Measurements from ENCODE around the gene RAPGEF4.

DNA sequence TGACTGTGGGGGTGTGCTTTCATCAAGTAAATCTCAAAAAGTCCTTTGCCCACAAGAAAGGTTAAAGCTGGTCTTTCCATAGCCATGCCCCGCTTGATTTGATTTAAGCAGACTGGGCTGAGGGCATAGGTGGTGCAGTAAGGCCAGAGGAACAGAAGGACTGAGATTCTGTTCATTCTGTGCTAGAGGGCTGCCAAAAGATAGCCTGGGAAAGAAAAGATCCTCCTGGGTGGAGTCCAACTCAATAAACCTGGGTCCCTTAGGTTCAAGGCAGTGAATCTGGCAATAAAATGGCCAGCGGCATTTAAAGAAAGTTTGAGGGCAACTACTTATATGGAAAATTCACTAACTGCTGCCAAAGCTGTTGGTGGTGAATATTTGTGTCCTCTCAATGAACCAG lies 280.8 kb downstream of the RAPGEF4 start:
- TF ChIP-seq TAF1 (IDR thresholded peaks at IDR 0.05; ENCODE audit: low read depth, low read length) (no peak), SIN3A (conservative IDR thresholded peaks at IDR 0.05 in 1 of 2, IDR thresholded peaks at IDR 0.05 in 1 of 2; ENCODE audit: low read depth in 1 of 2, low read length in 2 of 2) (no peak), CTCF (IDR thresholded peaks at IDR 0.05; ENCODE audit: control extremely low read depth in 1 of 3, insufficient read depth in 1 of 3, low read depth in 1 of 3, low read length in 3 of 3) (no peak), POLR2A (IDR thresholded peaks at IDR 0.05; ENCODE audit: control extremely low read depth in 1 of 2, low read depth in 2 of 2, low read length in 2 of 2) (no peak), RXRA (IDR thresholded peaks at IDR 0.05; ENCODE audit: insufficient read depth, low read depth, low read length) (no peak), EP300 (IDR thresholded peaks at IDR 0.05; ENCODE audit: borderline replicate concordance in 1 of 2, low read depth in 2 of 2, low read length in 2 of 2) (no peak)
- TF ChIP-seq, protein P1, sequence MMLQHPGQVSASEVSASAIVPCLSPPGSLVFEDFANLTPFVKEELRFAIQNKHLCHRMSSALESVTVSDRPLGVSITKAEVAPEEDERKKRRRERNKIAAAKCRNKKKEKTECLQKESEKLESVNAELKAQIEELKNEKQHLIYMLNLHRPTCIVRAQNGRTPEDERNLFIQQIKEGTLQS (IDR thresholded peaks at IDR 0.05; ENCODE audit: insufficient read depth, low read depth, low read length) = no peak

Measured in H1 (cell line).